Thyroid gland (tissue), 4 donors: Measurements from ENCODE around the gene SLC25A10.

Experiments
- CTCF ChIP-seq, 6 experiments: fragments of 200-600 bp in 3 of 6; fragments of 450-650 bp in 3 of 6; sonication (generic) in 3 of 6; IDR thresholded peaks; one replicate each; pipeline ENCODE4 v1.5.1; 2016 to 2019; ENCODE audit warnings: antibody characterized with exemption in 6 of 6, mild to moderate bottlenecking in 2 of 6, inconsistent platforms in 1 of 6, moderate library complexity in 1 of 6
- POLR2A ChIP-seq, 2 donors: fragments of 450-650 bp; IDR thresholded peaks; one replicate each; pipeline ENCODE4 v1.6.1; 2017; ENCODE audit warnings: antibody characterized with exemption in 2 of 2, mild to moderate bottlenecking in 2 of 2, moderate library complexity in 1 of 2

- no peak for TF ChIP-seq CTCF (IDR thresholded peaks at IDR 0.05)
- no peak for TF ChIP-seq POLR2A (IDR thresholded peaks at IDR 0.05)
Observed at GRCh38 chr17:81723651-81724209, 11.6 kb downstream of the SLC25A10 start.
